ENCODE data around the gene C2orf66.

Gene C2orf66

DNA sequence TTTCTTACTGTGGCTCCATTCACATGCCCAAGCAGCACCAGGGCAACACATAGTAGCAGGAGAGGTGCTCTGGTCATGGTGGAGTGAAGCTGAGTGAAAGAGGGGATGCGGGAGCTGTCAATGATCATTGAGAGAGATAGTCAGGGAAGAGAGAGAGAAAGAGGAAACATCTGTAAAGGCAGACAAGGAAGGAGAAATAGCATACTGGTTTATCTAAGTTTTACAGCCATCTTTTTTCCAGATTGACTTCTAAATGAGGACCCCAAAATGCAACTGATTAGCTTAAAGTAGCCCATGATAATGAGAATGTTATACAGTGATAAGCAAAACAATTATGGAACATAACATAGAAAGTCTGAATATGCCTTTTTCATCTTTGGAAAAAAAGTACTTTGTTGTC lies at the start of gene C2orf66:
TSS of gene C2orf66 (minus strand) at position 96 of the 400 bp plus-strand sequence. CDS start at position 77, 19 bp downstream.
- DNase-seq, result no peak

DNA sequence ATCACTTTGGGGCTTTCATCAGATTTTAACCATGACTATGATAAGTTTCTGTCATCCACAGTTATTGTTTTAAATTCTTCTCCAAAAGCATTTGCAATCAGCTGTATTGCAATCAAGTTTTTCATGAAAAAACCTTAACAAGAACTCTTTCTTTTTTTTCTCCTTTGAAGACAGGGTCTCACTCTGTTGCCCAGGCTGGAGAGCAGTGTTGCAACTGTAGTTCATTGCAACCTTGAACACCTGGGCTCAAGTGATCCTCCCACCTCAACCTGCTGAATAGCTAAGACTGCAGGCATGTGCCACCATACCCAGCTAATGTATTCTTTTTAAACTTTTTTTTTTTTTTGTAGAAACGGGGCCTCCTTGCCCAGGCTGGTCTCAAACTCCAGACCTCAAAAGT lies 45.5 kb upstream of the C2orf66 start:
- no peak for DNase-seq

GRCh38 chr2:196853301-196854087 lies 44.3 kb upstream of the C2orf66 start:
- DNase-seq, result no peak

- DNase-seq, result no peak
Measured at GRCh38 chr2:196851088-196851487, 41.9 kb upstream of the C2orf66 start.

DNA sequence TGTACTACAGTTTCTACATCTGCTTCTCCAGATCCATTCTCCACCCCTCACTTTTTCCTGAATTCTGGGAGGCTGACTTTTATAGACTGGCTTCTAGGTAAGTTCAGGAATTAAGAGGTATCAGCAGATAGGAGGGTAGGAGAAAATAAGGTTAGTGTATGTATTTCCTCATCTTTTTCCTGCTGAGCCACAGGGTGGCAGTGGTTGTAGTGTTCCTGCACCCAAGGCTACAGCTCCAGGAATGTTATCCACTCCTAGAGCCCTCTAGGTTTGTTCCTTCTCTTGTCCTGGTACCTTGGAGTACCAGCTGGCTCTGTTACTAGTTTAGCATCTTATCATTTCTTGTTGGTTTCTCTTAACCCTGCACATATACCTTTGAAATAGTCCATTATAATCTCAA lies 40.7 kb upstream of the C2orf66 start:
- no peak for DNase-seq

GRCh38 chr2:196846295-196846694 lies 37.1 kb upstream of the C2orf66 start:
- DNase-seq, result no peak

DNA sequence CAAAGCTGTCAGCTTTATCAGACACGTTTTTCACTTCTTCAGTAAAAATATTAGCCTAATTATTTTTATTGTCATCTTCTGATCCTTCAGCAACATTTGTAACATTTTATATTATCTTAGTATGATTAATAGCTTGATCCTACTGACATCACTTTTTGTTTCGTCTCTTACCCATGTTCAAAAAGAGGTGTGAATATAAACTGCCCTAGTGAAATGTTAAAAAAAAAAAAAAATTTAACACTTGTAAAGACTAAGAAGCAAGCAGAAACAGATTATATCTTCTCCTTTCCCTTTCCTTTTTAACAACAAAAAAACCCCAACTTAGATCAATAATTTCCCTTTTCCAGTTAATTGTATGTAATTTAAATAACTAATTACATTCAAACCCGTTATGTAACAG lies 36.2 kb upstream of the C2orf66 start:
- no peak for DNase-seq

GRCh38 chr2:196840171-196840570 lies 31.0 kb upstream of the C2orf66 start:
- DNase-seq, result no peak

DNA sequence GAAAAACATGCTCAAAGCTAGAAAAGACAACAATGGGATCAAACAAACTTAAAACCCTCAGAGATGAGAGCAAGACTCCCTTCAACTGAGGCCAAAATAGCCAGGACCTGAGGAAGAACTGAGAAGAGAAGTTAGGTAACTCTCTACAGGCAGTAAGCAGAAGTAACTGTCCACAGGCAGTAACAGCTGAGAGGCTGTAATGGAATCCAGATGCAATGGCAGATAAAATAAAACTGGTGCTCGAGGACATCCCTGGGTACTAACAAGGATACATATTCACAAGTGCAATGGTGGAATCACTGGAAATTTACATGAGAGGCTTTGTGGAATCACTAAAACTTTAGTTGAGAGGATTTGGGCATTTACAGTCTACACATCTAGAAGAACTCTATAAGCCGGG lies 30.4 kb upstream of the C2orf66 start:
- DNase-seq, result no peak

GRCh38 chr2:196836440-196836839 lies 27.3 kb upstream of the C2orf66 start:
- DNase-seq, result no peak

DNA sequence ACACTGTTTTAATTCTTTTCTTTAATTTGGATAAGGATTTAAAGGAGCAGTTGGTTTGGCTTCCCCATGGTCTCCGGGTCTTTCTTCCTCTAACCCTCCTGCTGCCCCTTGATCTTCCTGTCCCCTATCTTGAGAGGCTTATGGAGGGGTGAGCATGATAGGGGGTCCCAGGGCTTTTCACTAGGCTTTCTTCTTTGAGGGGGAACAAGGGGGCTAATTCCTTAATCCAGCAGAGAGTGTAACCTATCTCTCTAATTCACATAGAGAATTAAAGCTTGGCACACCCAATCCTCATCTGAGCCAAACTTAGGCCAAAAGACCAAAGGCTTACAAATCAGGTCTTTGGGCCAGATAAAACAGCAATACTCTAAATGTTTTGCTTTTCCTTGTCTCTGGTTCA lies 21.5 kb upstream of the C2orf66 start:
- no peak for DNase-seq

- no peak for DNase-seq
Measured at GRCh38 chr2:196827356-196827755, 18.2 kb upstream of the C2orf66 start.

DNA sequence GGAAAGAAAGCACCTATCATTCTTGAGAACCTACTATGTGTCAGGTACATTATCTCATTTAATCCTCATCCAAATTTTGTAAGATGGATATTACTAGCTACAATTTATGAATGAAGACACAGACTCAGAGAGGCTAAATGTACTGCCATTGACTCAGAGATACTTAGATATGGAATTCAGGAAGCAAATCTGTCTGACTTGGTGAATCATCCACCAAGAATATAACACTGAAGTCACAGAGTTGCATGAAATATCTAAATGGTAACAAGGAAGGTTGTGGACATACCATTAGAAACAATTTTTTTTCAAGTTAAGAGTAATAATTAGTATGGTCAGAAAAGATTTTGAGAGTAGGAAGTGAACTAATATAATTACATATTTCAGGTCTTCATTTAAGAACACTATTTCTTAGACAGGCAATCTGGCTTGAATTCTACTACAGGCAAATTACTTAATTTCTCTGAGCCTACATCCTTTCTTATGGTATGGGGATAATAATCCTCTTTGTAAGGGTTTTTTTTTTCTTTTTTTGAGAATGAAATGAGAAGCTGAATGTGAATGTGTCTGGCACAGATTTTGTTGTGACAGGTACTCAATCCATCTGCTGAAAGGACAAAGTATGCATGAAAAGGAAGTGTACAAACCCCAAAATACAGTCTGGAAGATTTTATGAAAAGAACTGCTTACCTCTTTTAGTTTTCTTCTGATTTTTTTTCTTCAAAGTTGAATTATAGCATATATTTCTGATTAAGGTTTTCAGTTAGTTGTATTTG lies 14.8 kb upstream of the C2orf66 start:
- no peak for DNase-seq

DNA sequence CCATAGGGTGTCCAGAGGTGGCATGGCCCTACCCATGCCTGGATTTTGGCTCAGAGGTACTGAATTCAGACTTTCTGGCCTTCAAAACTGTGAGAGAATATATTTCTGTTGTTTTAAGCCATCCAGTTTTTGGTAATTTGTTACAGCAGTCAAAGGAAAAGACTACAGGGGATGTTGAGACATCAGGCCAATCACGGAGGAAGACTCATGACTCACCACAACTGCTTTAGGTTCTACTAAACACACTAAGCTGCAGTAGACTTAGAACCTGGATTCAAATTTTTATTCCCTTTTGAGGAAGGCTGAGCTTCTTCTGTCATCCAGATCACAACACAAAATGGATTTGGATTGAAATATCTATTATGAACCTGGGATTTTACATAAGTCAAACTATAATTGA lies 12.0 kb upstream of the C2orf66 start:
- DNase-seq, result no peak

DNA sequence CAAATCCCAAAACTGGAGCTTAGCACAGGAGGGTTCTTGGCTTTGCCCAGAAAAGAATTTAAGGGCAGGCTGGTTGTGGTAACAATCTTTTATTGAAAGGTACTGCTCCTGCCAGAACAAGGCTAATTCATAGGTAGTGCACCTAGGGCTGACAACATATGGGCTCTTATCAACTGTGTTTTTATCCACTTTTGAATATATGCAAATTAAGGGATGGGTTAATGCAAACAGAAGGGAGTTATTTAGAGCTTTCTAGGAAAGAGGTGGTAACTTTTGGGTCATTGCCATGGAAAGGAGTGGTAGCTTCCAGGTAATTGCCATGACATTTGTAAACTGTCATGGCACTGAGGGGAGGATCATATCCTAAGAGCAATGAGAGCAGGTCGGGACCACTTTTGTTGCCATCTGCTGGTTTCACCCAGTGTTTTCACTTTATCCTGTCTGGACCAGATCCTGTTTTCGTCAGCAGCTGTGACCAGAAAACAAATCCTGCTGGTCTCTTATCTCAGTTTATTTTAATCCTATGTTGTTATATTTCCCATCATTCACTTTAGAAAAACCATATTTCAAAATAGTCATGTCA lies 981 bp downstream of the C2orf66 start:
- DNase-seq, result no peak

DNA sequence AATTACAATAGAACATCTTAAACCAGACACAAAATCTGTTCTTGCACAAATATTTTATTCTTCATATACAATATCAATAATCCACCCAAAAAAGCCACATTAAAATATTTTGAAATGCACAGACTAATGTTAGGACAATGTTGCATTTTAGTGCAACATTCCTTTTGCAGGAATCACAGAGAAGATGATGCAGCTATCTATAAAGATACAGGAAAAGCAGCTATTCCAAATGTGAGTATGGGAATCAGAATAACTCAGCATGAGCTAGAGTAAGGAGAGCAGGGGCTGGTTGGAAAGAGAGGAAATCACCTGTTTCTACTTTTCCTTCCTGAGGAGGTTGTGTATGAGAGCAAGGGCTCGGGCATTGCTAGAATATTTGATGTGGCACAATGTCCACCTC lies 4.8 kb downstream of the C2orf66 start:
- DNase-seq, result no peak

GRCh38 chr2:196802401-196802800 lies 6.8 kb downstream of the C2orf66 start:
- no peak for DNase-seq

GRCh38 chr2:196801674-196802261 lies 7.4 kb downstream of the C2orf66 start:
- DNase-seq, result no peak

GRCh38 chr2:196798980-196799379 lies 10.2 kb downstream of the C2orf66 start:
- DNase-seq, result no peak

GRCh38 chr2:196792865-196793264 lies 16.3 kb downstream of the C2orf66 start:
- DNase-seq, result no peak

GRCh38 chr2:196783431-196784094 lies 25.6 kb downstream of the C2orf66 start:
- DNase-seq, result no peak

DNA sequence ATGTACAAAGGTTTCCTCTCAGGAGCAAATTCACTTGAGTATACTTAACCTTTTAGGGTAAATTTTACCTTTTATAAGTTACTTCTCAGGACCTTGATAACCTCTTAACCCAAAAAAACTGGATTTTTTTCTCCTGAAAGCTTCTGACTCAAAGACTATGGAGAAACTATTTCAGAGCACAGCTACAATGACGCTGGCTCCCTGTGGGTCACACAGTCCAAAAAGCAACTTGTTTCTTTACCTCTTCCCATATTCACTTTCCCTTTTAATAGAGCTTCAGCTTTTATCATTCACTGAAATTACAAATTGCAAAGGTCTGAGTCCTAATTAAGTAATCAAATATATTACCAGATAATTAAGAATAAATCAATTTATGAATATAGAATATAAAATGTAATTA lies 42.1 kb downstream of the C2orf66 start:
- DNase-seq, result no peak

- no peak for DNase-seq
Measured at GRCh38 chr2:196759378-196759706, 49.8 kb downstream of the C2orf66 start.

All from activated T-cell treated with anti-CD3 and anti-CD28 coated beads, Interleukin-2, amount 50 U/mL, for 1 hour (primary cell).